OCI-LY1 (cell line): Measurements from ENCODE around the gene ZNF614.

Source experiments
- CTCF ChIP-seq: fragments of 200-600 bp; sonication (generic), shearing (Covaris generic); IDR thresholded peaks from 2 replicates; pipeline ENCODE4 v1.5.1; 2017; ENCODE audit warnings: mild to moderate bottlenecking, antibody characterized with exemption, low read length, moderate library complexity, mixed read lengths
- EZH2 ChIP-seq: fragments of 200-600 bp; sonication (generic), shearing (Covaris generic); IDR thresholded peaks from 2 replicates; pipeline ENCODE4 v1.8.0; 2017; ENCODE audit warnings: borderline replicate concordance, mixed run types, mild to moderate bottlenecking, antibody characterized with exemption, low read length, moderate library complexity, mixed read lengths

GRCh38 chr19:52039169-52039568 is 11.0 kb upstream of the ZNF614 start:
- no peak for TF ChIP-seq CTCF
- no peak for TF ChIP-seq EZH2
